Measurements from ENCODE around the gene POFUT1. TPM values are rescaled to one million over a fixed set of nuclear protein-coding genes. Genes with fewer than 3 reads are reported as not detected.

POFUT1 gene
- total RNA-seq, 1 donor from 2014 or later, result 24.9 TPM

DNA sequence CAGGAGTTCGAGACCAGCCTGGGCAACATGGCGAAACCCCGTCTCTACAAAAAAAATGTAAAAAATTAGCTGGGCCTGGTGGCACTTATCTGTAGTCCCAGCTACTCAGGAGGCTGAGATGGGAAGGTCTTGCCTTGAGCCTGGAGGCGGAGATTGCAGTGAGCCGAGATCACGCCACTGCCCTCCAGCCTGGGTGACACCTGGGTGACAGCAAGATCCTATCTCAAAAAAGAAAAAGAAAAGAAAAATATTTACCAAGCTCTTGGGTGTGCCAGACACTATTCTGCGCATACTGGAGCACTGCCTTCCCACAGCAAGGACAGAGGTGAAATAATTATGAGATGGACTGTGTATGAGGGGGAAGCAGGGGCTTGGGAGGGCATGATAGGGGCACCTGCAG is 19.6 kb downstream of the POFUT1 start:
- intact Hi-C loops (cut with DNase I), result loop anchor here (10.0 kb wide), 1 partner anchor 47 kb away; the partner anchor contains the start of gene KIF3B
- ATAC-seq (ENCODE audit: poor library complexity), result peak; percentile 35
- DNase-seq, result no peak

DNA sequence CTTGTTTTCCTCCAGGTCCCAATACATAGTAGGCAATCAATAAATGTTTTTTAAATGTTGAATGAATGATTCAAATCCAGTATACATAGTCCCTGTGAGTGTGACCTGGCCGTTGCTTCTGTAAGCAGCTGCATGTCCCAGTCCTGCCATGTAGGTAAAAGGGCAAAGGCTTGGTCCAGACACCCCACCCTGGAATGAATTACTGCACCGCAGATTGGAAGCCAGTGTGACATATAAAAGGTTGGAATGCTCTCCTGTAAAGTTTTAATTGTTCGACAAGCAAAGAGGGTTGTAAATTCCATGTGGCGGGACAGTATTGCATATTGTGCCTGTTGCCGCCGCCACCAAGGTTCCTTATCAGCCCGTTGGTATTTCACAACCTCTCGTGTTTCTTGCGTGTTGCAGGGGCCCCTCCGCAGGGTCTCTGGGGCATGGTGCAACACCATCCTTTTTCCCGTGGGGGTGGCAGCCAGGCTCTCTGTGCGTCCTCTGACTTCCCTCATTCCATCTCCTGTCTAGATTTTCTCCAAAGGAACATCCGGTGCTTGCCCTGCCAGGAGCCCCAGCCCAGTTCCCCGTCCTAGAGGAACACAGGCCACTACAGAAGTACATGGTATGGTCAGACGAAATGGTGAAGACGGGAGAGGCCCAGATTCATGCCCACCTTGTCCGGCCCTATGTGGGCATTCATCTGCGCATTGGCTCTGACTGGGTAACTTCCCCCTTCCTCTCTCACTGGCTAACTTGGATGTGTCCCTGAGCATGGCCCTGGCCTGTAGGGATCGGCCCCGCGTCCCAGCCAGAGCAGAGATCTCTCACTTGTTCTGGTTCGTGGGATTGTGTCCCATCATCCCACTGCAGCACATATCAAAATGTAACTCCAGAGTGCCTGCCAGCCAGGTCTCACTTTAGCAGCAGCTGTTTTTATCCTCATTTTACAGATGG is 20.3 kb downstream of the POFUT1 start:
- DNase-seq, result peak; percentile 48
- intact Hi-C loops (cut with DNase I), result loop anchor here (10.0 kb wide), 1 partner anchor 47 kb away; the partner anchor contains the start of gene KIF3B
- ATAC-seq (ENCODE audit: poor library complexity), result peak; percentile 84

- ATAC-seq (ENCODE audit: poor library complexity) (no peak), DNase-seq (no peak)
- intact Hi-C loops (cut with DNase I), result loop anchor here (10.0 kb wide), 1 partner anchor 46 kb away; the partner anchor contains the start of gene KIF3B
Measured at GRCh38 chr20:32229251-32229747, 21.6 kb downstream of the POFUT1 start.

DNA sequence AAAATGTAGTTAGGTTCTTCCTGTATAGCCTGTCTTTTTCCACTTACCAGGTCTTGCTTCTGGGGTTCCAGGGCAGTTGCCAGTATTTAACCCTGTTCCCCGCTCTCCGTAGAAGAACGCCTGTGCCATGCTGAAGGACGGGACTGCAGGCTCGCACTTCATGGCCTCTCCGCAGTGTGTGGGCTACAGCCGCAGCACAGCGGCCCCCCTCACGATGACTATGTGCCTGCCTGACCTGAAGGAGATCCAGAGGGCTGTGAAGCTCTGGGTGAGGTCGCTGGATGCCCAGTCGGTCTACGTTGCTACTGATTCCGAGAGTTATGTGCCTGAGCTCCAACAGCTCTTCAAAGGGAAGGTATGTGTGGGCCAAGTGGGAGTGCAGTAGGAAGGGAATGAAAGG is 23.0 kb downstream of the POFUT1 start:
- DNase-seq, result no peak
- no peak for ATAC-seq (ENCODE audit: poor library complexity)
- intact Hi-C loops (cut with DNase I), result no loop called here

DNA sequence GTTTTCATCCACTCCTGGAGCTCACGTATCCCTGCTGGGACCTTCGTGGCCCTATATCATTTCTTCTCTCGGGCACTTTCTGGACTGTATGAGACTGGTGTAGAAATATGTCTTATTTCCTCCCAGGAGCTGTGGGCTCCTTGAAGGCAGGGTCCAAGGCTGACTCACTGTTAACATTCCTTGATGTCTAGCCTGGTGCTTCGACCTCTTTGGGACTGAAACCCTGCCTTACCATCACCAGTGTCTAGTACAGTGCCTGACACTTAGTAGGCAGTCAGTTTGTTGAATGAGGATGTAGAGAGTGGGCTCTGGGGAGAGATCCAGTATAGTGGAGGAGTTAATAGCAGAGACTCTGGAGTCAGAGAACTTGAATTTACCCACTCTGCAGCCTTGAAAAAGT is 23.6 kb downstream of the POFUT1 start:
- ATAC-seq (ENCODE audit: poor library complexity), result no peak
- no peak for DNase-seq
- intact Hi-C loops (cut with DNase I), result no loop called here

DNA sequence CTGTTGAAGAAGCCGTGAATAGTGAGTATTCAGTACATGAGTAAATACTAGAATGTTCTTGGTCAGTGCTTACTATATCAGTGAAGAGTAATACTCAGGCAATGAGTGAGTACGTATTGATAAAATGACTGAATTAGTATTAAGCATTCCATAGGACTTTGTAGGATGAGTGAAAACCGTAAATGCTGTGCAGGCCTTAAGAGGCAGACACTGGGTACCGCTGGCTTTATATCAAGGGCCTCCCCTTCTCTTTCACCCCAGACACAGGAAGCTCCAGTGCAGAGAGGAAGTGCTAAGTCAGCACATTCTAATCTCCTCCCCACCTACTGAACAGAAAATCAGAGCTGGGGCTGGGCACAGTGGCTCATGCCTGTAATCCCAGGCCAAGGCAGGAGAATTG is 24.2 kb downstream of the POFUT1 start:
- DNase-seq (no peak), ATAC-seq (ENCODE audit: poor library complexity) (no peak)
- intact Hi-C loops (cut with DNase I), result no loop called here

GRCh38 chr20:32232326-32232886 is 24.7 kb downstream of the POFUT1 start:
- intact Hi-C loops (cut with DNase I), result no loop called here
- no peak for DNase-seq

GRCh38 chr20:32233286-32233685 is 25.6 kb downstream of the POFUT1 start:
- ATAC-seq (ENCODE audit: poor library complexity), result no peak
- DNase-seq, result no peak
- intact Hi-C loops (cut with DNase I), result no loop called here

More at GRCh38 chr20:32232326-32232886, 24.7 kb downstream of the POFUT1 start:
- no peak for ATAC-seq (ENCODE audit: poor library complexity)

- intact Hi-C loops (cut with DNase I), result no loop called here
- DNase-seq, result no peak
- ATAC-seq (ENCODE audit: poor library complexity), result no peak
Measured at GRCh38 chr20:32234135-32234808, 26.6 kb downstream of the POFUT1 start.

DNA sequence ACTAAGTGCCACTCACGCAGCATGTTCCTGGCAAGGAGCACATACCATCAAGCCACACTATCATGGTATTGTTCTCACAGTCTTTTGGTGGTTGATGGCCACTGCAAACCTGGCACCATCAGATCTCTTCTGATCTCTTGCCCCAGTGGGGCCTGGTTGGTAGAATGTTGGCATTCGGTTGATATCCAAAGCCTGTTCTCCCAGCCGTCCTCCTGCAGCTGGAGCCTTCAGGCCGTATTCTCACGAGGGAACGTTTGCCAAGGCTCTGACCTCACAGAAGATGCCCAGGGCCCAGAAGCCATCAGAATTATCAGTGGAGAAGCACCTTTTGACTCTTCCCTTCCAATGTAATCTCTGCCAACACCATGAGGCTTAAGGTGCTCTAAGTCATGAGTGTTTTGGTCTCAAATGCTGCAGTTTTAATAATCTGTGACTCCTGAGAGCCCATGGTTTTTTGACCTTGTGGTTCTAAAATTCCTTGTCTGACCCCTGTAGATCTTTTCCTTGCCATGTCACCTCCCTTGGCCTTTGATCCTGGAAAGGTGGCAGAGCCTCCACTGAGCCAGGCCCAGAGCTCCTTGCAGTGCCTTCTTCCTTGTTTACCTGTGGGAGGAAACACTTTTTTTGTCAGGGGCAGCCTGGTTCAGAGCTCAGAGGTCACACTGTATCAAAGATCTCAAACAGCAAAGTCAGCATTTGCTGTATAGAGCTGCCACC is 27.8 kb downstream of the POFUT1 start:
- DNase-seq (no peak), ATAC-seq (ENCODE audit: poor library complexity) (no peak)
- intact Hi-C loops (cut with DNase I), result no loop called here

DNA sequence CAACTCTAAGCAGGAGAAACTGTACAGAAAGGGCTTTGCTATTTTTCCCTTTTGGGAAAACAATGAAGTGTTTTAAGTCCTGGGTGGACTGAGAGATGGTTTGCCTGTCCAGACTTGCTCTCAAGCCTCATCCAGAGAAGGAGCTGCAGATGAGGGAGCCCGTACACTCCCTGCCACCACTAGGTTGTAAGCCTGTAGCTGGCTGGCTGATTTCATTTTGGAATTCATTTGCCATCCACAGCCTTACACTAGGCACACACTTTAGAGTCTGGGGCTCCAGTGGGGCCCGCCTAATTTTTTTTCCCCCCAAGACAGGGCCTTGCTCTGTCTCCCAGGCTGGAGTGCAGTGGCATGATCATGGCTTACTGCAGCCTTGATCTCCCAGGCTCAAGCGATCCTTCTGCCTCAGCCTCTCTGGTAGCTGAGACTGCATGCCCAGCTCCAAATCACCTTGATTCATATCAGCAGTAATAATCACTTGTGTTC is 28.4 kb downstream of the POFUT1 start:
- ATAC-seq (ENCODE audit: poor library complexity) (no peak), DNase-seq (no peak)
- intact Hi-C loops (cut with DNase I), result no loop called here

- ATAC-seq (ENCODE audit: poor library complexity) (no peak), DNase-seq (no peak)
- intact Hi-C loops (cut with DNase I), result no loop called here
Measured at GRCh38 chr20:32236819-32237218, 29.1 kb downstream of the POFUT1 start.

- DNase-seq (no peak), ATAC-seq (ENCODE audit: poor library complexity) (no peak)
- intact Hi-C loops (cut with DNase I), result no loop called here
Measured at GRCh38 chr20:32237419-32237818, 29.7 kb downstream of the POFUT1 start.

DNA sequence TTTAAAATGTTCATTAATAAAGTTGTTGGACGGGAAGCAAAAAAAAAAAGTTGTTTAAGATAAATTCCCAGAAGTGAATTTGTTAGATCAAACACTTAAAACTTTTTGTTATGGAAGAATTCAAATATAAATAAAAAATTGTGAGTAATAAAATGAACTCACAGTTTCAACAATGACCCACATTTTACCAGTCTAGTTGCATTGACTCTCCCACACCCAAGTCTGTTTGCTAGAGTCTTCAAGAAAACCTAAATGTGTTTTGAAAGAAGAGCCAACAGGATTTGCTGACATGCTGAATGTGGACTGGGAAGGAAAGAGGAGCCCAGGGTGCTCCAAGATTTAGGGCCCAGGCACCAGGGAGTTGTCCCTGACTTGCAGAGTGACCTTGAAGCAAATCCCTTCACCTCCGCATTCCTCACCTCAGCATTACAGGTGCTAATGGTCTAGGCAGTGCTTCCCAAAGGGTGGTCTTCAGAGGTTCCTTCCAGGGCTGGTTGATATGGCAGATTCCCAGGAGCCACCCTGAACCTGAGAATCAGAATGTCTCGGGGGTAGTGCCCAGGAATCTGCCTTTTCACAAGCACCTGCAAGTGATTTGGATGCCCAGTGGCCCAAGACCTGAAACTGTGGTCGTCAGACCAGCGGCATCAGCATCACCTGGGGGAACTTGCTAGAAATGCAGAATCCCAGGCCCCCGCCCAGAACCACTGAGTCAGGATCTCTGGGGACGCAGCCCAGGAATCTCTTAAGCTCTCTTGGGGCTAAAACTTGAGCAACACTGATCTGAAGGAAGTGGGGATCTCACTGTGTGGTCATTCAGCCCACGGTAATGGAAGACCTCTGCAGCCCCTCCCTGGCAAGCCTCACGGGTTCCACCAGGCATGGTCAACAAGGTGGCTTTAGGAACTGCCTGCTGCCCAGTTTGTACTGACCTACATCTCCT is 31.1 kb downstream of the POFUT1 start:
- DNase-seq (no peak), ATAC-seq (ENCODE audit: poor library complexity) (no peak)
- intact Hi-C loops (cut with DNase I), result no loop called here

- intact Hi-C loops (cut with DNase I), result no loop called here
- ATAC-seq (ENCODE audit: poor library complexity) (no peak), DNase-seq (no peak)
Measured at GRCh38 chr20:32240205-32240604, 32.5 kb downstream of the POFUT1 start.

GRCh38 chr20:32241807-32242206 is 34.1 kb downstream of the POFUT1 start:
- intact Hi-C loops (cut with DNase I), result no loop called here
- no peak for ATAC-seq (ENCODE audit: poor library complexity)
- no peak for DNase-seq

GRCh38 chr20:32244150-32244823 is 36.6 kb downstream of the POFUT1 start:
- intact Hi-C loops (cut with DNase I), result no loop called here
- ATAC-seq (ENCODE audit: poor library complexity) (no peak), DNase-seq (no peak)
